GM18858 (cell line): ENCODE measurements around the gene PRXL2A.
"Not testable (repeated sequence)": the region's sequence is repeated elsewhere in the genome, so short reads cannot be mapped to it uniquely, and the experiment has no call there.

Experiments
- ATAC-seq: cut with Tn5 transposase; IDR thresholded peaks from one replicate; pipeline ENCODE4 v1.9.1; 2021; ENCODE audit not compliant: unreplicated experiment

Gene PRXL2A, protein sequence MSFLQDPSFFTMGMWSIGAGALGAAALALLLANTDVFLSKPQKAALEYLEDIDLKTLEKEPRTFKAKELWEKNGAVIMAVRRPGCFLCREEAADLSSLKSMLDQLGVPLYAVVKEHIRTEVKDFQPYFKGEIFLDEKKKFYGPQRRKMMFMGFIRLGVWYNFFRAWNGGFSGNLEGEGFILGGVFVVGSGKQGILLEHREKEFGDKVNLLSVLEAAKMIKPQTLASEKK

DNA sequence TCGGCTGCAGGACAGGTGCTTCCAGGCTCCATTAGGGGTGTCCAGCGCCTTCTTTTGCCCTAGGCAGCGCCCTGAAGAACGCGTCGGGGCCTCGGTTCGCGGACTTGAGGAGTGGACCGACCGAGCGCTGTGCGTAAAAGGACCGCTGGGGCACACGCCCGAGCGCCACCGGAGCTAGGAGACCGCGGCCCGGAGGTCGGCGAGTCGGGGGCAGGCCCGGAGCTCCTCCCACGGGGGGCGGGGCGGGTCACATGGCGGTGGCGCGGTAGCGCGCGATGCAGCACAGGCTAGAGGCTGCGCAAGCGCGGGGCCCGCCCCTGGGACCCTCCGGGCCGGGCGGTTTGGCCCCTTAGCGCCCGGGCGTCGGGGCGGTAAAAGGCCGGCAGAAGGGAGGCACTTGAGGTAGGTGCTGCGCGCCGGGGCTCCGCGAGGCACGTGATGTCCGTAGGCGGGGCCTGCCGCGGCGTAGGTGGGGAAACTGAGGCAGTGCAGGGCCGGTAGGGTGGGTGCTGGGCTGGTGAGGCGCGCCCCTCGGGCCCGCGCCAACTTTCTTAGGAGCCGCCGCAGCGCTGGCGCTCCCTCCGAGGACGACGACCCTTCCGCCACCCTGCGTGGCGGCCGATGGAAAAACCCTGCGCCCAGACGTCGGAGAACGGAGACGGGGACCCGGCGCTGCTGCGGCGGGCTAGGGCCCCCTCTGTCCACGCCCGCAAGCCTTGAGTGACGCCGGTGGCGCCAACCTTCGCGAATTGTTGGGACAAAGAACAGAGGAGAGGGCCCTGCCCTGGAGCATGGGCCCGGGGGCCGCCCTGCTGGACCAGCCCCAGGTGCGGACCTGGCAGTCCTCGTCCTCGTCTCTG lies at the start of gene PRXL2A:
Gene PRXL2A (plus strand): TSS at position 310 of the 860 bp plus-strand sequence. CDS start 11,917 bp downstream, outside the sequence.
- peak; percentile 86 for ATAC-seq

DNA sequence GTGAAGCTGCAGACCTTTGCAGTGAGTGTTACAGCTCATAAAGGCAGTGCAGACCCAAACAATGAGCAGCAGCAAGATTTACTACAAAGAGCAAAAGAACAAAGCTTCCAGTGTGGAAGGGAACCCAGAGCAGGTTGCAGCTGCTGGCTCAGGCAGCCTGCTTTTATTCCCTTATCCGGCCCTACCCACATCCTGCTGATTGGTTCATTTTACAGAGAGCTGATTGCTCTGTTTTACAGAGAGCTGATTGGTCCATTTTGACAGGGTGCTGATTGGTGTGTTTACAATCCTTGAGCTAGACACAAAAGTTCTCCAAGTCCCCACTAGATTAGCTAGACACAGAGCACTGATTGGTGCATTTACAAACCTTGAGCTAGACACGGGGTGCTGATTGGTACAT lies 49.4 kb upstream of the PRXL2A start:
- ATAC-seq: not testable (repeated sequence)

DNA sequence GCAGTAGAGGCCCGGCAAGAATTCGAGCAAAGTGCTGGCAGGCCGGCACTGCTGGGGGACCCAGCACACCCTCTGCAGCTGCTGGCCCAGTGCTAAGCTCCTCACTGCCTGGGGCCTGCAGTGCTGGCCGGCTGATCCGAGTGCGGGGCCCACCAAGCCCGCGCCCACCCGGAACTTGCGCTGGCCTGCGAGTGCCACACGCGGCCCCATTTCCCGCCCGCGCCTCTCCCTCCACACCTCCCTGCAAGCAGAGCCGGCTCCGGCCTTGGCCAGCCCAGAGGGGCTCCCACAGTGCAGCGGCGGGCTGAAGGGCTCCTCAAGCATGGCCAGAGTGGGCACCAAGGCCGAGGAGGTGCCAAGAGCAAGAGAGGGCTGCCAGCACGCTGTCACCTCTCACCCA lies 48.7 kb upstream of the PRXL2A start:
- ATAC-seq: no peak

DNA sequence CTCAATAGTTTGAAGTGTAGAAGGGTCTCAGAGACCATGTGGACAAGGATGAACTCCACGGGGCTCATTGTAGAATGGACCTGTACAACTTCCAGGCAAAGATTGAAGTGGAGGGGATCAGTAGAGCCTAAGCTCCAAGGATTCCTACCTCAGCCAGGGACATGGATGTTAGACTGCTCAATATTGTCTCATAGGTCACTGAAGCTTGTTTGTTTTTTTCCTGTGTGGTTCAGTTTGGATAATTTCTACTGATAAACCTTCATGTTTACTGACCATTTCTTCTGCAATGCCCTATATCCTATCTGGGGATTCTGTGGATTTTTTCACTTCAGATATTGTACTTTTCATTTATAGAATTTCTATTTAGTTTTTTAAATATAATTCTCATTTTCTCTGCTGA lies 42.8 kb upstream of the PRXL2A start:
- ATAC-seq: no peak

DNA sequence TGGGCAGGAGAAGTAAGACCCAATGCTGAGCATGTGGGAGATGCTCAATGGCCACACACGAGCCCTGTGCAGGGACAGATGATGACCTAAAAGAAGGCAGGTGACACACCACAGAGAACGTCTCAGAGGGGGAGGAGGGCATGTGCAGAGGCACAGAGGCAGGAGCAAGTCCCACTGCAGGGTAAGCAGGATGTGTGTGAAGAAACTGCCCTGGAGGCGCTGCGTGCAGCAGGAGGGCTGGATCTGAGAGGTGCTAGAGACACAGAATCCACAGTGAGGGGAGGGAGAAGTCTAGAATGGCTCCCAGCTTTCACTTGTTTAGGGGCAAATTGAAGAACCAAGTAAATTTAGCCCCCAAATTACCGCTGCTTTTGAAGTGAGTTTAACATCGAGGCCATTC lies 36.9 kb upstream of the PRXL2A start:
- no peak for ATAC-seq

DNA sequence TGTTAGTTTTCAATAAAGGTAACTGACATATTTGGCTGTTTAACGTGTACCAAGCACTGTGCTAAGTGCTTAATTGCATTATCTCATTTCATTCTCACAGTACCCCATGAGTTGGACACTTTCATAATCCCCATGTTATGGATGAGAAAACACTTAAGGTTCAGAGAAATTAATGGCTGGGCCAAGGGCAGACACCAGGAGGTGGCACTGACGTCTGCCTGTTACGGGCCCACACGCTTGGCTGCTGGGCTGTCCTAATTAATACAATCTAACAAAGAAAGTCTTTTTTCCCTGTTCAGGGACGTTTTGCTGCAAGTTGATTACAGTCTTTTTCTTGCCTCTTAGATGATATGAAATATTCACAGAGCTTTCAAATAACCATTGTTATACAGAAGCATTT lies 35.7 kb upstream of the PRXL2A start:
- no peak for ATAC-seq

DNA sequence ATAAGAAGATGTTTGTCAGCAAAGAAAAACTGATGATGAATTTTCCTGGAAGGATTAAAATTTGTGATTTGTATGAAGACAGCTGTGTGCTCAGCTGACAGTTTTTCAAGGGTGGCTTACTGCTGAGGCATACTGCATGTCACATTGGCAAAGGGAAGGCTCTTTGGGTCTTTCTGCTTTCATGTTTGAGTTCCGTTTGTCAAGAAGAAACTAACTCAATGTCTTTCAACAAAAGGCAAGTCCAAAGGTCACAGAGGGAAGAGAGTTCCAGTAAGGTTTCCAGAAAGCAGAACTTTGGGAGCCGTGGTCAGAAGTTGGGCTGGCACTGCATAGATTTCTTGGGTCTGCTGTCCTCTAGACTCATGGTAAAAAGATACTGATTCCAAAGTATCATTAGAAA lies 34.8 kb upstream of the PRXL2A start:
- no peak for ATAC-seq

DNA sequence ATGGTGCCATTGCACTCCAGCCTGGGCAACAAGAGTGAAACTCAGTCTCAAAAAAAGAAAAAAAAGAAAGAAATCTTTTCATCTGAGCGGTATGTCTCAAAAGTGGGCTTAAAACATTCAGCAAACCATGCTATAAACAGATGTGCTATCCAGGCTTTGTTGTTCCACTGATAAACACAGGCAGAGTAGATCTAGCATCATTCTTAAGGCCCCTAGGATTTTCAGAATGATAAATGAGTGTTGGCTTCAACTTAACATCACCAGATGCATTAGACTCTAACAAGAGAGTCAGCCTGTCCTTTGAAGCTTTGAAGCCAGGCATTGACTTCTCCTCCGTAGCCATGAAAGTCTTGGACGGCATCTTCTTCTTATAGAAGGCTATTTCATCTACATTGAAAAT lies 28.6 kb upstream of the PRXL2A start:
- ATAC-seq: no peak

DNA sequence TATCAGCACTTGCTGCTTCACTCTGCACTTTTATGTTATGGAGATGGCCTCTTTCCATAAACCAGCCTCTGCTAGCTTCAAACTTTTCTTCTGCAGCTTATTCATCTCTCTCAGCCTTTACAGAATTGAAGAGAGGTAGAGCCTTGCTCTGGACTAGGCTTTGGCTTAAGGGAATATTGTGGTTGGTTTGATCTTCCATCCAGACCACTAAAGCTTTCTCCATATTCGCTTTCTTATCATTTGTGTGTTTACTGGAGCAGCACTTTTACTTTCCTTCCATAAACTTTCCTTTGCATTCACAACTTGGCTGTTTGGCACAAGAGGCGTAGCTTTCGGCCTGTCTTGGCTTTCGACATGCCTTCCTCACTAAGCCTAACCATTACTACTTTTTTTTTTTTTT lies 28.2 kb upstream of the PRXL2A start:
- no peak for ATAC-seq

DNA sequence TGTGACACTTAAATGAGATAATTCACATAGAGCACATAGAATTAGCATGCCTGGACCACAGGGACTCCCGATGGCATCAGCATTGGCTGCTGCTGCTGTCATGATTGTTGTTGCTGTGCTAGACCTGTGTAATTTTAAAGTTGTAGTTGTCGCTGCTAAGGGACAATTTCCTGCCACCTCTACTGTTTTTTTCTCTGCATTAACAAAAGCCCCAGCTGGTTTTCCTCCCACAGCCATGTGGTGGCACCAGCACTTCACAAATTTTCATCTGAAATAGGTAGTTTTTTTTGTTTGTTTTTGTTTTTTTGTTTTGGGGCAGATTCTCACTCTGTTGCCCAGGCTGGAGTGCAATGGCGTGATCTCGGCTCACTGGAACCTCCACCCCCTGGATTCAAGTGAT lies 25.4 kb upstream of the PRXL2A start:
- no peak for ATAC-seq

DNA sequence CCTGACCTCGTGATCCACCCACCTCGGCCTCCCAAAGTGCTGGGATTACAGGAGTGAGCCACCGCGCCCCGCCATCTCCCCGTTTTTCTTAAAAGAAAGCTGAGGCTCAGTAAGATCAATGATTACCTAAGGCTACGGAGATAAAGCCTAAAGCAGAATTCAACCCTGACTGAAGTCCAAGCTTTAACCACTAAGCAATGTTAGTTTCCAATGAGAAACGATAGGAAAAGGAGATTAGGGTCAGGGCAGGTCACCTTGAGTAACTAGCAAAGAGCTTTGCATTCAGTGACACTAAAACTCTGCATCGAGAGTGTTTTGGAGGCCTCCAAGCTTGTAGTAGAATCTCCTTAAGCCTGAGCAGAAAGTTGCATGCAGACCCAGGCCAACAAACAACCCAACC lies 17.6 kb upstream of the PRXL2A start:
- no peak for ATAC-seq

DNA sequence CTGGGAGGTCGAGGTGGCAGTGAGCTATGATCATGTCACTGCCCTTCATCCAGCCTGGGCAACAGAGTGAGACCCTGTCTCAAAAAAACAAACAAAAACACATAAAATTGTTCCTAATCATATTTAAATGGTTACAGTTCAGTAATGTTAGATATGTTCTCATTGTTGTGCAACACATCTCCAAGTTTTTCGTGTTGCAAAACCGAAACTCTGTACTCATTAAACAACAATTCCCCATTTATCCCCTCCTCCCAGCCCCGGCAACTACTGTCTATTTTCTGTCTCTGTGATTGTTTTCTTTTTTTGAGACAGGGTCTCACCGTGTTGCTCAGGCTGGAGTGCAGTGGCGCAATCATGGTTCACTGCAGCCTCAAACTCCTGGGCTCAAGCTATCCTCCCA lies 16.1 kb upstream of the PRXL2A start:
- no peak for ATAC-seq

DNA sequence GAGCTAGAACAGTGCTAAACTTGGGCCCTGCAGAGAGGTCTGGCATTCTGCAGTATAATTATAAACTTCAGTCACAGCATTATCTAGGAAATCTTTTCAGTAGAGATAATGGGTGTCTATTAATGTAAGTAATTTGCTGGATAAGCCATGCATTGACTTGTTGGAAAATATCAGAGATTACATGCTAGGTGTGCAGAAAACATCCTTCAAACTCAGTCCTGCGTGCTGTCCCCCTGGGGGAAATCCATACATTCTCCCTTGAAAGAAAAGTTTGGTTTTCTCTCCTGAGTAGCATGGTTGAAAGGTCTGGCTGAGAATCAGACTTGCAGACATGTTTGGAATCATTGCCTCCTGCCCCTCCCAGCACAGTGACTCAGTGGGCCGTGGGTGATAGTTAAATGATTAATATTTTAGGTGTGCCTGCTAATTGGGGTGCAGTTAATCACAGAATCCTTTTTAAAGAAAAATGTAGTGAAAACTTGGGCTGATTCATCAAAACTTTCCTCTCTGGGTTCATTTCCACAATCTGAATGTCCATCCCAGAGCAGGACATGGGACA lies 13.9 kb upstream of the PRXL2A start:
- no peak for ATAC-seq

DNA sequence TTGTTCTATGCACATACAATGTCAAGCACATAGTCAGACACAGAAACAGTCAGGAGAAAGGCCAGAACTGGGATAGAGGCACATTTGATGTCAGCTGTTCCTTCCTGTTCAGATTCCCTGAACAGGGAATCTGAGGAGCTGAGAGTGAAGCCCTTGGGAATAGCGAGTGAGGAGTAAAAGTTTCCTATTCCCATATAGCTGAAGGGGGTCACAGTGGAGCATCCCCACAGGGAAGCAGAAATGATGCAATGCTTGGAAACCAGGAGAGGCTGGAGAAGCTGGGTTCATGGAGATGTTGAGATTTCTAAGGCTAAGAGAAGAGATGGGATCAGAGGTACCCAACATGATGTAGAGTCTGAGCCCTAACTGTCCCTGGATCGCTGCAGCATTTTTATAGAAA lies 11.3 kb upstream of the PRXL2A start:
- no peak for ATAC-seq

DNA sequence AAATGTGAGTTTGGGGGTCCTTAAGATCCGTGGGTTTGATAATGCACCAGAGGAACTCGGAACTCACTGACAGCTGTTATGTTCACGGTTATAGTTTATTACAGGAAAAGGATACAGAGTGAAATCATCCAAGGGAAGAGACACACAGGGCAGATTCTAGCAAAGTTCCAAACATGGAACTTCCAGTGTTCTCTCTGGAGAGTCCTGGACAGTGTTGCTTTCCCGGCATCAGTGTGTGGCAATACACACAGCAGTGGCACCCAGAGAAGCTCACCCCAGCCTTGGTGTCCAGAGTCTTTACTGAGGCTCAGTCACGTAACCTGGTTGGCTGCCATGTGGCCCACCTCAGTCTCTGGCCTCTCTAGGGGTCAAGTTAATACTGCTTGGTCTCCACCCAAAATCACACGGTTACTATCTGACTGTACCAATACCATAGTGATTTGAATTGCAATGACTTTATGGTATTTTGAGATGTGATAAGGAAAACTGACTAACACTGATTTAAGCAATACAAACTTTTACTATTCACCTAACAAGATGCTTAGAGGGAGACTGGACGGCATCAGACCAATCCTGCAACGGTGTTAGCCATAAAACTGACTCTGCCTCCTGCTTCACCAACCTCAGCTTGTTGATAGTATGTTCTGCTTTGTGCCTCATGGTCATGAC lies 8.1 kb upstream of the PRXL2A start:
- ATAC-seq: no peak

DNA sequence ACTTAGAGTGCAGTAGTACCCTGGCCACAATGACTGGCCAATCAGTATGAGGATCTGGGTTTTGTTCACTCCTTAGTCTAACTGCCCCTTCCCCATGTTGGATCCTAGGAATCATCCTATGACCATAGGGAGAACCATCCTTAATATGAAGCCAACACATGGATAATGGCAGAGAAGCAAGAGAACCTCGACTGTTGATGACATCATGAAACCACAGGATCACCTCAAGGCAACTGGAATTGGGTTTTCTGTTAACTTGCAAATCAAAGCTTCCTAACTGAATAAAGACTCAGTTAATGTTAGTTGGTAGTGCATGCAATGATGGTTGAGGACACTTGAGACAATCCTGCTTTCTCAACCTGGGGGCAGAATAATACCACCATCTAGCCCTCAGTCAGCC lies 3.3 kb upstream of the PRXL2A start:
- ATAC-seq: no peak

DNA sequence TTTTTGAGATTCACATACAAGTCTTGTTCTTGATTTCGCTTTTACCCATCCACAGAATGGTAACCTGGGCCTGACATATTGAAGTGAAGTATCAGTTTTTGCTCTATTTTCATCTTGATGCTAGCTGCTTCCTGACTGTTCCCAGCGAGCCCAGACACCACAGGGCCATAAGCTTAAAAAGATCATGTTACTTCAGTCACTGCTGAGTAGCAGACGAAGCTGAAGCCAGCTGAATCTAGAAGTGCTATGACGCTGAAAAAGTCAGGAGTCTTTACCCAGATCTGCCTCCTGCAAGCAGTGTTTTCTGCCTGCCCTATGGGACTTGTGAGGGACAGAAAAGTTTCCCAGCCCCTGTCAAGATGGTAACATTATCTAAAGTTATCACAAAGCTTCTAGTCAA lies 2.7 kb upstream of the PRXL2A start:
- no peak for ATAC-seq

DNA sequence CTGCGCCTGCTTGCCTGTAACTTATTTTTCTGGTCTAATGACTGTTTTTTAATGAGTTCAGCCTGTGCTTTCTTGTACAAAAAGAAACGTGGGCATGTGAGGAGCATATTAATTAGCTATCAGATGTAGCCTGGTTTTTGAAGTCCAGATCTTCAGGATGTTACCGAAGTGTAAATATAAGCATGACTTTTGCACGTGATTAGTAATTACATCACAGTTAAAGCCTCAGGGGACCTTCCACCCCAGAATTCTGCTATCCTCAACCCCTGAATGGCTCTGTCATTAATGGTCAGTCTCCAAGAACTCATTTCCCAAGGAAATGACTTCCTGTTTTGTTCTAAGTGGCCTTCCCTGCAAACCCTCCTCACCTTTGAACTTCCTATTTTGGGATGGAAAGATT lies 2.1 kb upstream of the PRXL2A start:
- no peak for ATAC-seq

DNA sequence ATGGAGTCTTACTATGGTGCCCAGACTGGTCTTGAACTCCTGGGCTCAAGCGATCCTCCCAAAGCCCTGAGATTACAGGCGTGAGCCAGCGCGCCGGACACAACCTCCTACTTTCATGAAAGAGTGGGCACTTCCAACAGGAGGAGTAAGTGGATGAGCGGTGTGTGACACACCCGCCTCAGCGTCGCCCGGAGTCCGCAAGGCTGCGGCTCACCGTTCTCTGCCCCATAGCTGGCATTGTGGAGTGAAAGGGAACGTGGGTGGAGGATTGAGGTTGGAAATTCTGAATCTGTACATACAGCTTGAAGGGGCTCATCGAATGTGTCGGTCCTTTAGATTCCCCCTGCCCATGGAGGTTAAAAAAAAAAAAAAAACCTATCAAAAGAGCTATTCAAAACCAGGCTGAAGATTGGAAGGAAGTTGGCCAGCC lies 524 bp upstream of the PRXL2A start:
- ATAC-seq: peak; percentile 5

DNA sequence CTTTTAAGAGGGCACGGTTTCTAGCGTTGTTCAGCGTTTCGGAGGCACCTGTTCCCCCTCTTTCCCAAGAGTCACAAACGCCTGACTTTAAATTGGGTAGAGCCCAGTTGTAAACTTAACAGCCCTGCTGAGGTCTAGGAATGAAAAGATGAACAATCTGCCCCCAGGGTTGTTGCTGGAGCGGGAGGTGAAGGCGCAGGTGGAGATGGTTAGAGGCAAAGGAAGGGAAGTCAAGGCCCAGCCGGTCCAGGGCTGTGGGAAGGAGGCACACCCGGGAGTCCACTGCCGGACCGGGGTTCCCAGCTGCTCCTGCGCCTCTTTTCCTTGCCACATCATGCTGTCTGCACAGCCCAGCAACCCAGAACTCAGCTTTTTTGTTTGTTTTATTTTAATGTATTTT lies 770 bp downstream of the PRXL2A start:
- no peak for ATAC-seq

DNA sequence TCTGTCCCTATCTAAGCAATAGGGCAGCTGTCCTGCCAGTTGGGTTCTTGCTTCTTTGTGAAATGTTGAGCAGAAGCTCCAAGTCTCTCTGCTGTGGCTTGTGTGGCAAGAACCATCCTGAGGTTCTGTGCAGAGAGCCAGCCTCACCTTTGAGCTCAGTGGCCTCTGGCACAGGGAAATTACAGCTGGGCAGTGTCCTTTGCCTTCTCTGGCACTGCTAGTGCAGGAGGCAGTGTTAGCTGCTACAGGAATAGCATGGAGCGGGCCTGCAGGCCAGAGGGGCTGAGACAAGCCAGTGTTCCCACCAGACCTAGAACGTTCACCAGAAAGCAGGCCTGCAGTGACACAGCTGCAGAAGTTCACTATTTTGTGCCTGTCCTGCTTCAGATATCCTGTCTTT lies 1.8 kb downstream of the PRXL2A start:
- ATAC-seq: no peak
